GM18951 (cell line): ENCODE data around the gene PKNOX2.

Experiments used
- POLR2A ChIP-seq: IDR thresholded peaks from 4 replicates; pipeline ENCODE4 v1.6.1; 2011; ENCODE audit warnings: mild to moderate bottlenecking; ENCODE audit not compliant: insufficient read length, insufficient read depth; ENCODE audit errors: extremely low read depth
- in situ Hi-C: fragments of 300-500 bp; cut with MboI; formaldehyde crosslinking; loops from one replicate; pipeline ENCODE4 v1.12.0; 2022; ENCODE audit warnings: low sequenced_read_pairs, mixed read lengths, inconsistent platforms; ENCODE audit not compliant: unreplicated experiment

PKNOX2 gene

DNA sequence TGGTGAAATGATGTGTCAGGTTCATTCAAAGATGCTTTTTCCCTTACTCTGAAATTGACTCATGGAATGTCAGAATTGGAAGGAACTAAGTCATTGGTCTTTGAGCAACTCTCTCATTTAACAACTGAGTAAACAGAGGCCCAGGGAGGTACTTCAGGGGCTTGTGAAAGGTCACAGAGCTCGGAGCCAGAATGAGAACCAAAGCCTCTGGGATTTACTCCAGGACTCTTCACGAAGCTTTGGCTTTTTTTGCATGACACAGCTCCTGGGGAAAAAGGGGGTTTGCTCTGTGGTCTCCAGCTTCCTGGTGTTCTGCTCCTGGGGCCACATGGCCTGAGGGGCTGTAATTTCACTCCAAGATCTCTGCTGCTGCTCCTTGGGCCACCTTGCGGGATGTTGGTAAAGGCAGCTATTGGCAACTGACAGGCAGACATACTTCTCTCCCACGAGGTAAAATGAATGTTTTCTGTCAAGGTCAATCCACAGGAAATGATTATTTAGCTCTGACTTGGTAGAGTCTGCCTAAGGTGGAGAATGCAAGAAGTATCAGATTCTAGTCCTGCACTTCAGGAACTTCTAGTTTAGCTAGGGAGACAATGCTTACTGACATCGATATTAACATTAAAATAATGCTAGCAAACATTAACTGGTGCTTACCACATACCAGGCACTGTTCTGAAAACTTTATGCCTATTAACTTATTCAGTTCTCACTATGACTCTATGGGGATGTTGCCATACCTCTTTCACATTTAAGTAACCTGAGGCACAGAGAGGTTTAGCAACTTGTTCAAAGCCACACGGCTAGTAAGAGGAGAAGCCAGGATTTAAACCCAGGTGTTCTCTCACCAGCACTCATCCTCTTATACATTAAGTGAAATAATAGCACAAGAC lies 16.1 kb downstream of the PKNOX2 start:
- TF ChIP-seq POLR2A, result no peak
- in situ Hi-C loops, result no loop called here

DNA sequence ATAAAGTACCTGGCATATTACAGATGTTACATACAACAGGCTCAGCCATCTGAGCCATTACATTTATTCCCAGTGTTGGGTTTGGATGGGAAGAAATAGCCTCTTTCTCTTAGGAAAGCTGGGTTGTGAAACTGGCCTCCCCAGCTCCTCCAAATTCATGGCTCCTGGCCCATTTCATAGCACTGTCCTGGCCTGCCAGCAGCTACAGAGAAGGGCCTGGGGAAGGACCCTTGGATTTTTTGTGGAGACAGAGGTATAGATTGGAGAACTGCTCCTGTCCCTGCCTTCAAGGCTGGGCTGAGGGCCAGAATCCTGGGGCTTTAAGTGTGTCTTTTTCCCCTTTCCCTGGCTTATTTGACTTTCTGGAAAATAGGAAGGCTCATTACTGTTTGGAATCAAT lies 18.0 kb downstream of the PKNOX2 start:
- TF ChIP-seq POLR2A, result no peak
- in situ Hi-C loops, result no loop called here

DNA sequence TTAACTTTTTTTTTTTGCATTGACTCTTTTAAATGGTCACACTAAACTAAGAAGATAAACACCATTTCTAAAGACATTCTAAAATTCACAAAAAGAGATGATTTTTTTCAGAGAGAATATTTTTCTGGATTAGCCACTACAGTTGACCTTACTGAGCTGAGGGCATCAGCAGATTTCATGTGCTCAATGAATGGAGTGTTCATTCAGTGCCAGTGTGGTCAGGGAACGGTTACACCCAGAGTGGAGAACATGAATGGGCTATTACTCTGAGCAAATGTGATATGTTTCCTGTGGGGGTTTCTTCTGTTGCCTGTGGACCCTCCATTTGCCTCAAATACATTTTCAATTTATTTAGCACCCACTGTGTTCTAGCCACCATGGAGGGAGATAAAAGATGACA lies 19.1 kb downstream of the PKNOX2 start:
- TF ChIP-seq POLR2A, result no peak
- in situ Hi-C loops, result no loop called here

DNA sequence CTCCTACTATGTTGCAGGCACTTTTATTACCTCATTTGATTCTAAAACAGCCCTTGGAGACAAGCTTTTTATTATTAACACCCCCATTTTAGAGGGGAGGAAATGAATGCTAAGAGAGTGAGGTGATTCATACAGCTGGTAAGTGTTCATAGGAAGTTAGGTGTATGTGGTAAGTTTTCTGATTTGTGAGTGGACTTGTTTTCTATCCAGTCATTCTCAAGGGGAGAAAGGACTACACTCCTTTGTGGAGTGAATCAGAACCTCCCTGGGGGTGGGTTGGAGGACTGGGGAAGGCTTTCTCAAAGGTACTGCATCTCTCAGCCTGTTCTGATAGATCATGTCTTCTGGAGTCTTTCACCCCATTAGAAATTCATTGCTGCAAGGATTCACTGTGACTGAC lies 23.5 kb downstream of the PKNOX2 start:
- TF ChIP-seq POLR2A, result no peak
- in situ Hi-C loops, result no loop called here

DNA sequence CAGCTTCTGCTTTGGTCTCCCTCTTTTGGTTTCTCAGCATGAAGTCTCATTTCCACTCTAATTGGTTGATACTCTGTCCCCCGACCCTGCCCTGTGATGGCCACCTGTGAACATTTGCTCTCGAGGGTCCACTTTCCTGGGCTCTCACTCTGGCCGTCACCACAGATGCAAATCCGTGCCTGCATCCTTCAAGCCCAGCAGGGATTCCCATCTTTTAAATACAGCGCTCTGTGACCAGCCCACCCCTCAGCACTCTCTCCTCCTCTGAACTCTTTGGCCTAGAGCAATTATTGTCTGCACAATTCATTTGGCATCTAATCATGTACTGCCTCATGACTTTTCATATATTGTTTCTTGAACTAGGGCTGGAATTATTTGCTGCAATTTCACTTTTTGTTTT lies 26.0 kb downstream of the PKNOX2 start:
- in situ Hi-C loops, result no loop called here
- TF ChIP-seq POLR2A, result no peak

DNA sequence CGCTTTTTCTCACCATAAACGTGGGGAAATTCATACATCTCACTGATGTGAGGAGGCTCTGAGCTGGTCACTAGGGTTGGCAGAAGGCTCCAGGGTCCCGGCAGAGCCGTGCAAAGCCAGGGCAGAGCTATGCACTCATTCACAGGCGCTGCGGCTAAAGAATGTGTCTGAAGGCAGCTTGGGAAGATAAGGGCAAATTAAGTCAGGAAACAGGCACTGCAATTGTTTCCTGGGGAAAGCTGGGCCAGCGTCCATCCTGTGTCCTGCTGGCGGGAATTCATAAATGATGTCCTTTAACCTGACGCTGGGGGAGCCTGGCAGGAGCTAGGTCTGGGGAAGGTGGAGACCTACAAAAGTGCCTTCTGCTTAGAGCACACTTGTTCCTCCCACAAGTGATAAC lies 27.6 kb downstream of the PKNOX2 start:
- in situ Hi-C loops, result no loop called here
- TF ChIP-seq POLR2A, result no peak

DNA sequence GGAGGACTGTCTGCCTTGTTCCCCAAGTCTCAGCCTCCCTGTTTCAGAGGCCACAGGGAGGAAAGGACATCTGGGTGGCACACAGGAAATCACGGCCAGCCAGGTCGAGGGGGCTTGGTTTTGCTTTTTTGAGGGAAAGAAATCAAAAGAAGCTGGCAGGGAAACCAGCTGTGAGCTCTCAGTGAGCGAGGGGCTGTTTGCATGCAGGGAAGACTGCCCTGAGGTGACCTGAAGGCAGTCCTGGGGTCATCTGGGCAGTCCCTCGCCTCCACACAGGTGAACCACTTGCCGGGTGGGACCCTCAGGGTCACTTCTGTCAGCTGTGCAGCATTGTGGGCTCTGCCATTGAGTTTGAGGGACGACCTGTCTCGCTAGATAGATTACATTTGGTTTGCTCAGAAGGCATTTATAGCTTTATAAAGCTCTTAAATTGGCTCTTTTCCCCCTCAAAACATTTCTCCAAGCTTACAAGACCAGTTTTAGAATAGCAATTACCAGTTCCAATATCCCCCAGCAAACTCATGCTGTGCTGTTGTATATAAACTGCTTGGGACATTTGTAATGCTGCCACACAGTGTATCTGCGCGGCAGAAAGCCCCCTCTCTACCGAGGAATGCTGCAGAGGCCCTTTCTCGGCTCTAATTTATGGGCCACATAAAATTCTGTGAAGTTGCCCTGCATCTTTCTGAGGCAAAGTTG lies 28.3 kb downstream of the PKNOX2 start:
- TF ChIP-seq POLR2A, result no peak
- in situ Hi-C loops, result no loop called here

DNA sequence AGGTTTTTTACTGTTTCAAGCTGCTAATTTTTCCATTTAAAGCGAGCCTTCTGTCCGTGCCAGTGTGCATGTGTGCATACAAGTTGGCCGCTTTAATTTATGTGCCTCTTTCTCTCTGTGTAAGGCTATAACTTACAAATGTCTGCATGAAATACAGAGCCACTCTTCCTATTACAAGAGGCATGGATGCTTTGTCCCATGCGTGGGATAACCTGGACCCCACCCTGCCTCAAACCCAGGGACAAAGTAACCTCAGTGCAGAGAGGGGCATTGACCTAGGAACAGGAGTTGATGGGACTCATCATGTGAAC lies 28.8 kb downstream of the PKNOX2 start:
- in situ Hi-C loops, result no loop called here
- no peak for TF ChIP-seq POLR2A

DNA sequence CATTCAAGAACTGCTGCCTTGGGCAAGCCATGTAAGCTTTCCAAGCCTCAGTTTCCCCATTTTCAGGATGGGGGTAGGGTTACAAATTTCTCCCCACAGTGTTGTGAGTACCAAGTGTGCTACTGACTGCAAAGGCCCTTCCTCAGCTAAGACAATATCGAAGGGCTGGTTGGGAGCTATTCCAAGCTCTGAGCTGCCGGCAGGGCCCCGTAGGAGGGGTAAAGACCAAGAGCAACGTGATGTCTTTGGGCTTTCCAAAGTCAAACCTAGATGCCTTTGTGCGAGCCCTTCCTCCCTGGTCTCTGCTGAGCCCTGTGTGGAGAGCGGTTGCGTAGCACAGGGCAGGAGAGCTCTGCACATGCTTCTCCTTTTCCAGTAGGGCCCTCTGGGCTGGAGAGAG lies 29.3 kb downstream of the PKNOX2 start:
- no peak for TF ChIP-seq POLR2A
- in situ Hi-C loops, result no loop called here

DNA sequence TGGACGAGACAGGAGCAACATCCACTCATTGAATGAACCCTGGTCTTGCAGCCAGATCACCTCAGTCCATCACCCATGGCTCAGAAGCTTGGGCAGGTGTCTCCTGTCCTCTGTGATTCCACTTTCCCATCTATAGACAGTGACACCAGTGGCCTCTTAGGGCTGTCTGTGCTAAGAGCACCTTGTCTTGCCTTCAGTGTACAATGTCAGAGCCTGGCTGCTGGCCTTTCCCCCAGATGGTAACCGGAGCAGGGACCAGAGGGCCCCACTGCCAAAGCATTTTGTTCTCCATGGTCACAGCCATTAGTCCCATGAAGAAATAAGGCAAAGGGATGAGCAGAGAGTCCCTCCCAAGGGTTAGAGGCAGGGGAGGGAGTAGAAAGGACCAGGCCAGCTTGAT lies 35.4 kb downstream of the PKNOX2 start:
- TF ChIP-seq POLR2A, result no peak
- in situ Hi-C loops, result no loop called here

DNA sequence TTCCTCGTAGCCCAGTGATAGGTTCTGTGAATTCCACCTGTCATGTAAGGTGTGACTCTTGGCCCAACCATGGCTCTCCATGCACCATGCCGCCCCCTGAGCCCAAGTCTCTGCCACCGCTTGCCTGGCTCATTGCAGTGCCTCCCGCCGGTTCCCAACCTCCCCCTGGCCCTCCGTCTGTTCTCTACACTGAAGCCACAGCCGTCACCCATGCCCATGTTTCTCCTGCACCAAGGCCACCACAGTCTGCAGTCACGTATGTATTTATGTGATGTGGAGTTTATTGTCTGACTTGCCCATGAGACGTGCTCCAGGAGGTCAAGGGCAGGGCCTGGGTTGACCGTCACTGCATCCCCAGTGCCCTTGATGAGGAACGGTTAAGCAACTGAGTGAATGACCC lies 35.9 kb downstream of the PKNOX2 start:
- TF ChIP-seq POLR2A, result no peak
- in situ Hi-C loops, result no loop called here

DNA sequence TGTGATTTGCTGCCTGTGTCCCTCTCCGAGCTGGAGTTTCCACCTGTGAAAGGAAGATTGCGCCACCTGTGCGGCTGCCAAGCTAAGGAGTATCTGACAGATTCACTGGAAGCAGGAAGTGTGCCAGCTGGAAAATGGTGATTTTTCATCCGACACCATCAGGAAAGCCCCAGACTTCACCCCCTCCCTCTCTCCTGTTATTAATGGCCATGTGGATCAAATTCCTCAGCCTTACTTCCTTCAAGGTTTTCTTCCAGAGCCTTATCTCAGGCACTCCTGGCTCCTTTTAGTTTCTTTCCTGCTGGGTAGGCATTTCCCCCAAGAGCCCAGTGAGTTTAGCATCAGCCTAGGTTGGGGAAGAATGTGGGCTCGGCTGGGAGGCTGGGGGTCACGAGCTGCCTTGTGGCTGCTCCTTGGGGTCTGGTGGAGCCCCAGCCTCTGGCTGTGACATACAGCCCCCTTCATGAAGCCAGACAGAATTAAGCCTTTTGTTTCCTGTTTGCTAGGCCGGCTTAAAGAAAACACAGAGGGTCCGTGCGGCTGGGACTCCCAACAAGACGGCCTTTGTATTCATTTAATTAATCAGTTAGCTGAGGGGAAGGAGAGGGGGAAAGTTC lies 37.1 kb downstream of the PKNOX2 start:
- in situ Hi-C loops, result no loop called here

DNA sequence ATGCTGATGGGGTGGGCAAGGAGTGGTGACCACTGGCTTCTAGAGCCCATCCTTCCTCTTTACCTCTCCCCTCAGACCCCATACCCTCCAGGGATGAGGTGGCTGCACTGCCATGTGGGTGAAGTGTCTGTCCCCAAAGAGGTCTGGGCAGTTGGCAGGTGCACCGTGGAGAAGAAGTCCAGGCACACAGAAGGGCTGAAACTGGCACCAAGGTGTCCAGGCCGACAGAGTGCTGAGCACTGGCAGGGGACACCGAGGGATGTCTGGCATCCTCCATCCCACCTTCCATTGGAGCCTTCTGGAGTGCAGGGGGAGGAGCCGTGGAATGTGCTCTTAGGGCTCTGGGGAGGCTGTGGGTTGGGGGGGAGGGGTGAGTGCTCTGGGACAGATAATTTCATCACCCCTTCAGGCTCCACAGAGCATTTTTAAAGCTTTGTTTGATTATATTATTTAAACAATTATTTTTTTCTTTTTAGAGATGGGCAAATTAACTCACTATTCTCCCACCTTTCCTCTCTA lies 37.9 kb downstream of the PKNOX2 start:
- in situ Hi-C loops, result no loop called here
- no peak for TF ChIP-seq POLR2A

More for the DNA sequence above, 37.1 kb downstream of the PKNOX2 start:
- no peak for TF ChIP-seq POLR2A
